ENCODE results near the gene YJEFN3.

Gene YJEFN3

GRCh38 chr19:19524053-19524452, 4.7 kb upstream of the YJEFN3 start:
- DNase-seq, result no peak

- no peak for DNase-seq
Observed at GRCh38 chr19:19525611-19526380, 2.9 kb upstream of the YJEFN3 start.

GRCh38 chr19:19526581-19527370, 1.9 kb upstream of the YJEFN3 start:
- DNase-seq, result no peak

- DNase-seq, result no peak
Observed at GRCh38 chr19:19527371-19527656, 1.4 kb upstream of the YJEFN3 start.

GRCh38 chr19:19527674-19528625, 761 bp upstream of the YJEFN3 start:
- no peak for DNase-seq

GRCh38 chr19:19529783-19530422, 1.2 kb downstream of the YJEFN3 start:
- no peak for DNase-seq

- no peak for DNase-seq
Observed at GRCh38 chr19:19530423-19530804, 1.7 kb downstream of the YJEFN3 start.

- no peak for DNase-seq
Observed at GRCh38 chr19:19530889-19531288, 2.2 kb downstream of the YJEFN3 start.

GRCh38 chr19:19531951-19532805, 3.5 kb downstream of the YJEFN3 start:
- DNase-seq, result peak; percentile 35

GRCh38 chr19:19532806-19533701, 4.3 kb downstream of the YJEFN3 start:
- DNase-seq, result no peak

- DNase-seq, result no peak
Observed at GRCh38 chr19:19533841-19534240, 5.1 kb downstream of the YJEFN3 start.

GRCh38 chr19:19534556-19535265, 6.0 kb downstream of the YJEFN3 start:
- no peak for DNase-seq

- DNase-seq, result no peak
Observed at GRCh38 chr19:19535311-19536191, 6.8 kb downstream of the YJEFN3 start.

- DNase-seq, result no peak
Observed at GRCh38 chr19:19537075-19538048, 8.7 kb downstream of the YJEFN3 start.

GRCh38 chr19:19538061-19538784, 9.5 kb downstream of the YJEFN3 start, which contains the start of gene CILP2:
CILP2 (plus strand) TSS chr19:19538265; CDS start chr19:19538350, 85 bp downstream.
- no peak for DNase-seq

GRCh38 chr19:19538785-19539166, 10.1 kb downstream of the YJEFN3 start:
- DNase-seq, result no peak

GRCh38 chr19:19539698-19540063, 11.0 kb downstream of the YJEFN3 start:
- DNase-seq, result no peak
